Measurements from ENCODE around the gene HRCT1. TPM values are rescaled to one million over a fixed set of nuclear protein-coding genes. Genes with fewer than 3 reads are reported as not detected.
A peak's percentile ranks its signal among the peaks of the same experiment; 100 is the strongest.

Gene HRCT1
- total RNA-seq, 2 donors from 2014 or later, result not detected

GRCh38 chr9:35915681-35916294 lies 9.8 kb downstream of the HRCT1 start:
- Histone ChIP-seq H3K9me3 (ENCODE audit: control insufficient read depth, low read length) (no peaks in the 10 kb centered on the region), H3K27me3 (ENCODE audit: control insufficient read depth, insufficient read depth, low read length, poor library complexity, severe bottlenecking) (no peaks in the 10 kb centered on the region), H3K4me1 (ENCODE audit: control insufficient read depth, insufficient read depth, low read length) (peaks cover 3% of the 10 kb centered on the region), H3K36me3 (ENCODE audit: control insufficient read depth, insufficient read depth, low read length) (no peaks in the 10 kb centered on the region), H3K9ac (ENCODE audit: extremely low read depth, low read length, poor library complexity, severe bottlenecking) (no peak overlapping the region), H3K27ac (ENCODE audit: low read depth, low read length) (no peak overlapping the region), H3K4me3 (ENCODE audit: low read length) (no peak overlapping the region)
- H3K27me3 Mint-ChIP-seq (ENCODE audit: insufficient read depth), result no peaks in the 10 kb centered on the region
- H3K4me3 Mint-ChIP-seq, result no peak overlapping the region
- 87 to 88% methylated on average over 11 to 16 of the region's 16 CpGs for WGBS, 2 experiments (ENCODE audit: insufficient coverage in 1 of 2, insufficient read length in 1 of 2)
- H3K36me3 Mint-ChIP-seq (ENCODE audit: low read depth), result no peaks in the 10 kb centered on the region
- peaks cover 10% of the 10 kb centered on the region for H3K4me1 Mint-ChIP-seq
- no peak overlapping the region for H3K27ac Mint-ChIP-seq
- peak; percentile 59 for DNase-seq
- no peaks in the 10 kb centered on the region for H3K9me3 Mint-ChIP-seq
- TF ChIP-seq CTCF (conservative IDR thresholded peaks at IDR 0.05), result no peak

- H3K4me3 Mint-ChIP-seq, result no peak overlapping the region
- H3K9me3 ChIP-seq (ENCODE audit: control insufficient read depth, low read length), result no peaks in the 10 kb centered on the region
- H3K4me1 ChIP-seq (ENCODE audit: control insufficient read depth, insufficient read depth, low read length), result peaks cover 3% of the 10 kb centered on the region
- H3K27me3 ChIP-seq (ENCODE audit: control insufficient read depth, insufficient read depth, low read length, poor library complexity, severe bottlenecking), result no peaks in the 10 kb centered on the region
- H3K36me3 ChIP-seq (ENCODE audit: control insufficient read depth, insufficient read depth, low read length), result no peaks in the 10 kb centered on the region
- H3K4me1 Mint-ChIP-seq, result peaks cover 10% of the 10 kb centered on the region
- no peaks in the 10 kb centered on the region for H3K9me3 Mint-ChIP-seq
- DNase-seq, result no peak
- no peak overlapping the region for H3K27ac ChIP-seq (ENCODE audit: low read depth, low read length)
- no peak overlapping the region for H3K4me3 ChIP-seq (ENCODE audit: low read length)
- no peak overlapping the region for H3K27ac Mint-ChIP-seq
- TF ChIP-seq CTCF (conservative IDR thresholded peaks at IDR 0.05), result no peak
- H3K27me3 Mint-ChIP-seq (ENCODE audit: insufficient read depth), result no peaks in the 10 kb centered on the region
- no peak overlapping the region for H3K9ac ChIP-seq (ENCODE audit: extremely low read depth, low read length, poor library complexity, severe bottlenecking)
- 91 to 94% methylated on average over 2 to 4 of the region's 4 CpGs for WGBS, 2 experiments (ENCODE audit: insufficient coverage in 1 of 2, insufficient read length in 1 of 2)
- no peaks in the 10 kb centered on the region for H3K36me3 Mint-ChIP-seq (ENCODE audit: low read depth)
Measured at GRCh38 chr9:35917261-35917660, 11.3 kb downstream of the HRCT1 start.

GRCh38 chr9:35918780-35919179 lies 12.8 kb downstream of the HRCT1 start:
- Mint-ChIP-seq H3K27ac (no peak overlapping the region), H3K4me3 (no peak overlapping the region), H3K9me3 (no peaks in the 10 kb centered on the region), H3K27me3 (ENCODE audit: insufficient read depth) (no peaks in the 10 kb centered on the region), H3K36me3 (ENCODE audit: low read depth) (no peaks in the 10 kb centered on the region), H3K4me1 (peaks cover 10% of the 10 kb centered on the region)
- DNase-seq, result no peak
- H3K4me1 ChIP-seq (ENCODE audit: control insufficient read depth, insufficient read depth, low read length), result peaks cover 3% of the 10 kb centered on the region
- no peaks in the 10 kb centered on the region for H3K36me3 ChIP-seq (ENCODE audit: control insufficient read depth, insufficient read depth, low read length)
- no peak for TF ChIP-seq CTCF (conservative IDR thresholded peaks at IDR 0.05)
- no peak overlapping the region for H3K4me3 ChIP-seq (ENCODE audit: low read length)
- WGBS, 2 experiments (ENCODE audit: insufficient coverage in 1 of 2, insufficient read length in 1 of 2), result 97 to 100% methylated on average over 1 to 3 of the region's 3 CpGs
- no peak overlapping the region for H3K27ac ChIP-seq (ENCODE audit: low read depth, low read length)
- H3K9me3 ChIP-seq (ENCODE audit: control insufficient read depth, low read length), result no peaks in the 10 kb centered on the region
- no peaks in the 10 kb centered on the region for H3K27me3 ChIP-seq (ENCODE audit: control insufficient read depth, insufficient read depth, low read length, poor library complexity, severe bottlenecking)
- H3K9ac ChIP-seq (ENCODE audit: extremely low read depth, low read length, poor library complexity, severe bottlenecking), result no peak overlapping the region
